Pons (tissue), 1 donor: Measurements from ENCODE around the gene RFC3.
A peak's percentile ranks its signal among the peaks of the same experiment; 100 is the strongest.

Source experiments
- DNase-seq: peaks from one replicate; pipeline ENCODE4 v3.0.0-alpha.2; 2016; ENCODE audit warnings: low spot score

RFC3 gene

DNA sequence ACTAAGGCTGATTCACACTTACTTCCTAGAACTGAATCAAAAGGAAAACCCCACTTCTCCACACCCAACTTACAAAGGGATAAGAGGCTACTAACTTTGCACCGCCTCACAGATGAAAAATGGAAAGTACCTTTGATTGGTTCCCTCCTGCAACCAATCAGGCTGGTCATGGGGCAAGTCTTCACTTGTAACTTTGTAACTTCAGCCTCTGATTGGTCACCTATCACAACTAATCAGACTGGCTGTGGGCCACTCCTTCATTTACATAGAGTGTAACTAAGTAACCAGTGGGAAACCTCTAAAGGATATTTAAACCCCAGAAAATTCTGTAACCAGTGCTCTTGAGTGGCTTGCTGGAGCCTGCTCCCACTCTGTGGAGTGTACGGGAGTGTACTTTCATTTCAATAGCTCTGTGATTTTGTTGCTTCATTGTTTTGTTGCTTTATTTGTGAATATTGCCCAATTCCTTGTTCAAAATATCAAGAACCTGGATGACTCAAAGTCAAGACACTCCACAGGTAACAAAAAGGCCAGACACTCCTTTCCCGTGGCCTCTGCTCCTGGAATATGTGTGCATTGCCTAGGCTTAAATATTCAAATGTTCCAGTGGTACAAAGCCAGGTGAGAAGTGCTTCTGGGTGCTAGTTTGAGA, 50.5 kb downstream of the RFC3 start:
- no peak for DNase-seq

DNA sequence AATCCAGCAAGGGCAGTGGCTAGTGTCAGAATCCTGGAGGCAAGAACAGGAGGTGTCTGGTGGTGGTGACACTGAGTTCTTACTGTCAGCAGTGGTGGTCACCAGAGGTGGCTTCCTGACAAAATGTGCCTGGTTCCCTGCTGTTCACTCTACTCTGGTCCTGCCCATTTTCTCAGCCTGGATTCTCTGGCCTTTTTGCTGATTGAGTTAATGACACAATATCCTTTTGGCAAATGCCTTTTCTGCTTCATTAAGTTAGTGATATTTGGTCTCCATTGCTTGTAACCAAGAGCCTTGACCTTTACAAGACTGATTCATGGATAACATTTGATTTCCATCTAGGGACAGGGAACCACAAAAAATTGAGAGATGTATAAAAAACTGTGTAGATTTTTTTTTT, 51.1 kb downstream of the RFC3 start:
- DNase-seq: no peak

DNA sequence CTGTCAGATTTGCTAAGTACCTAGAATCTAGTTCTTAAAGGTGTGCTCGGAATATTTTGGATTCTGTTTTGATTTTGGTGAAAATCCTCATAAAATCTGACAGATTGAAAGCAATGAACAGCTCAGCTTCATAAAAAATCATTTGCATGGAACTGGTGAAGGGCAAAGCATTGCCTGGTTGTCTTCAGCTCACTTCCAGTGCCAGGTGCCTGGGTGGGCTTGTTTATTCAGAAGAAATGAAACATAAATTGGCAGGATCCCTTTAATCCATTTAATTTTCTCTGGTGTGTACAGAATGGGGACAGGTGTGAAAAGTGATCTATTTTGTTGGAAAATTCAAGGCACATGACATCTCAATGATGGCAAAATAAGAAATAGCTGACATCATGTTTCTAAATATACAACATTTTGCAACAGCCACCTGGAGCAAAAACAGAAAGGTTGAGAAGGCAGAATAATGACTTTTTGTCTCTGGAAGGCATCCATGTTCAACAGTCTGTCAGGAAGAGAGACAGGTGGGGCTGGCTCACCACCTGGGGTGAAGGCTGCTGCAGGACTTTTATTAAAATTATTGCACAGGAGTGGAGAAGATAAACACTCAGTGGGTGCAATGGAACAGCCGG, 52.2 kb downstream of the RFC3 start:
- DNase-seq: peak; percentile 20

- no peak for DNase-seq
Measured at GRCh38 chr13:33871207-33872004, 53.5 kb downstream of the RFC3 start.

DNA sequence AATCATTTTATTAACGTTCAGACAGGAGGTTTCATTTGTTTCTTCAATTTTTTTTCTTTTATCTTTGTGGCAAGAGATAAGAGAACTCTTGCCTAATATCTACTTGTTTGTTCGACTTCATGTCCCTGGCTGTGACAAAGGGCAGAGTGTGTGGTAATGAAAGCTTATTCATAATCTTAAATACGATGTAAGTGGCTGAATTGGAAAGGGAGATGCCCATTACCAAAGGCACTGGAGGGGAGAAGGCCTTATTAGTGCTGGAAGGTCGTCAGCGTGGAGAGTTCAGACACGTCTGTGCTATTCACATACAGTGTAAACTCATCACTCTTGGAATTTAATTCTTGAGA, 54.0 kb downstream of the RFC3 start:
- no peak for DNase-seq

- DNase-seq: no peak
Measured at GRCh38 chr13:33873251-33873908, 55.4 kb downstream of the RFC3 start.

DNA sequence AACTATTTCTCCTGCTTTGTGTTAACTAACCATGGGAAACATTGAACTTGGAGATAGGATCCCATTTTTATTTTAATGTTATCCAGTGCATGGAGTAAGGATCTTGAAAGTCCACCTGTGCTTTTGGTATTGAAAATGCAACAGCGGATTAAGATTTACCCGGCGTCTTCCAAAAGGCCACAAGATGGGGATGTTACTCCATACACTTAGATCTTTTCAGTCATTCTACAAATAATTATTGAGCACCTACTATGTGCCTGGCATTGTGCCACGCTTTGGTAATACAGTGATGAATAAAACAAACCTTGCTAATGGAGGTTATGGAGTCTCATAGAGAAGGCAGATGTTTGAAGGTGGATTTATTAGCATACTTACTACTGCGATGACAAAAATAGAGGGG, 56.9 kb downstream of the RFC3 start:
- no peak for DNase-seq

- DNase-seq: no peak
Measured at GRCh38 chr13:33875618-33876401, 57.9 kb downstream of the RFC3 start.

DNA sequence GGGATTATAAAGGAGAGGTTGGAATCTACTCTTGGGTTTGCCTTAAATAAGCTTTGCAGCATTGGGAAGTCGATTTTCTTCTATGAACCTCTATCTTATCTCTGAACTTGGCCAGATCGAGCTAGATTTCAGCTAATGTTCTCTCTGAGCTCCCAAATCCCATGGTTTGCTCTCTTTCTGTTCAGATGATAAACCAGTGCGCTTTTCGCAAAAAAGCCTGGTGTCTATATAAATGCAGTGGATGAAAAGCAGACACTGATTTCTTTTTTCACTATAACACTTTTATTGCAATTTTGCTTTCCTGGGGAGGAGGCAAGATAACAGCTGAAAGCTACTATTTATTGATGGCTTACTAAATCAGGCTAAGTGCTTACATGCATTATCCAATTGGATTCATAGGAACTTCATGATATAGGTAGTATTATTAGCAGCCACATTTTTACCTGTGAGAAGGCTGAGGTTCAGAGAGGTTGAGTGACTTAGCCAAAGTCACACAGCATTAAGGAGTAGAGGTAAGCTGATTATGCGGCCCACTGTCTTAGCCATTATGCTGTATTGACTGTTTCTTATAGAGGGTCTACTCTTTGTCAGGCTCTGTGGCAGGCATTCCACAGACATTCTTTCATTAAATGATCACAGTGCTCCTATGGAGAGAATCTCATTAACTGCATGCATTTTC, 58.9 kb downstream of the RFC3 start:
- DNase-seq: no peak

GRCh38 chr13:33879118-33879517, 61.2 kb downstream of the RFC3 start:
- no peak for DNase-seq

DNA sequence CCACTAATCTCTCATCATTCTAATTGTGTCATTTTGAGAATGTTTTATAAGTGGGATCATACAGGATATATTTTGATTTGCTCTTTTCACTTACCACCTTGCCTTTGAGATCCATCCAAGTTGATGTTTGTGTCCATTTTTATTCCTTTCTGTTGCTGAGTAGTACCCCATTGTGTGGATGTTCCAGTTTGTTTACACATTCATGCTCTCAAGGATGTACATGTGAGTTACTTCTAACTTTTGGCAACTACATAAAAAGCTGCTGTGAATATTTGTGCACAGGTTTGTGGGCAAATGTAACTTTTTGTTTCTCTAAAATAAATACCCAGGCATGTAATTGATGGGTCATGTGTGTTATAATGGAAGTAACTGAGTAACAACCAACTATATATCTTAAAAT, 64.9 kb downstream of the RFC3 start:
- no peak for DNase-seq

- no peak for DNase-seq
Measured at GRCh38 chr13:33884531-33885220, 66.7 kb downstream of the RFC3 start.
